ENCODE measurements around the gene HMHB1.

HMHB1 gene

GRCh38 chr5:143812085-143812705 is at the start of gene HMHB1:
Gene HMHB1, plus strand, starts transcription at chr5:143812161.
- no peak for DNase-seq (ENCODE audit: low spot score)

- DNase-seq (ENCODE audit: low spot score): no peak
Observed at GRCh38 chr5:143762636-143763220, 49.2 kb upstream of the HMHB1 start.

DNA sequence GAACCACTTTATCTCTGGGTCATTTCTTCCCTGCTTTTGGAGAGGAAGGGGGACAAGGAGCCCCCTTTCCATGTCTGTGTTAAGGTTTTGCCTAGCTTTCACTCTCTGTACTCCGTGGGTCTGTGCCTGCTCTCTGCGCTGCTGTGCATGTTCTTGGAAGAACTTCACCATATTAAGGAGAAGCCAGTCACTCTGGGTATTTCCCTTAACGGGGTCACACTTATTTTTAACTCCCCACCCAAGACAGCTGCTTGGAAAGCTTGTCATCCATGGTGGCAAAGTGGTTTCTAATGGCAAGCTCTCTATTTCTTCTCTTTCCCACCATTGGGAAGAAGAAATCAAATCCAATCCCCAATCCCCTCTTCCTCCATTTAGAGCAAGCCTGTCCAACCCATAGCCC is 44.8 kb upstream of the HMHB1 start:
- DNase-seq (ENCODE audit: low spot score): no peak

GRCh38 chr5:143769026-143769786 is 42.8 kb upstream of the HMHB1 start:
- no peak for DNase-seq (ENCODE audit: low spot score)

- no peak for DNase-seq (ENCODE audit: low spot score)
Observed at GRCh38 chr5:143770450-143770849, 41.5 kb upstream of the HMHB1 start.

DNA sequence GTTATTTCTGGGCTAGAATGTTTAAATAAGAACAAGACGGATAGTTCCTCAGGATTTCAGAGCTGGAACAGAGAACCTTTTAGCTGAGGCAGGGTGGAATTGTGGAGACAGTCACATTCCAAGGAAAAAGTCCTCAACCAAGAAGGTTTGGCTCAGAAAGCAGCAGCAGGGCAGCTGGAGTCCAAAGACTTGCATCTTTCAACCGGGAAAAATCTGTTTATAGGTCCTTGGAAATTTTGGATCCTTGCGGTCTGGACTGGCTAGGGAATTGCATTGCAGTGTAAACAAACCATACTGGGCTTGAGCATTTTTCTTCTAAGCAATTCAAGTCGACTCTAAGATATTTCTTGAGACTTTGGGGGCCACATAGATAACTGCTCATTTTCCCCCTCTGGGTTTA is 40.8 kb upstream of the HMHB1 start:
- DNase-seq (ENCODE audit: low spot score): no peak

DNA sequence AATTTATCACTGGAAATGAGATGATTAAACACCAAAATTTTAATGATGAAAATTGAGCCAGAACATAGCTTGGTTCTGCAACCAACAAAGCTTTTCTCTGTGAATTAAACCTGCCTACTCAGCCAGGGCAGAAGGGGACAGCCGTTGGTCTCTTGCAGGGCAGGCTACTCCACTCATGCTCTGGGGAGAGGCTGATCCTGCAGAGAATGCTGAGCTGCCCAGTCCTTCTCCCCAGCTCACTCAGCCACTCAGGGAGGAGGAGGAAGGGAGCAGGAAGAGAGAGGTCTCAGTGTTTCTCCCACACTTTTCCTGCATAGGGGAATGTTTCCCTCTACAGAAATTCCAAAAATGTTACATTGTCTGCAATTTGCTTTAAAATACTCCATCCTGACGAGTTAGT is 40.4 kb upstream of the HMHB1 start:
- DNase-seq (ENCODE audit: low spot score): no peak

- no peak for DNase-seq (ENCODE audit: low spot score)
Observed at GRCh38 chr5:143772621-143773020, 39.3 kb upstream of the HMHB1 start.

- no peak for DNase-seq (ENCODE audit: low spot score)
Observed at GRCh38 chr5:143775258-143775657, 36.7 kb upstream of the HMHB1 start.

- DNase-seq (ENCODE audit: low spot score): no peak
Observed at GRCh38 chr5:143776951-143777350, 35.0 kb upstream of the HMHB1 start.

GRCh38 chr5:143779506-143779905 is 32.5 kb upstream of the HMHB1 start:
- no peak for DNase-seq (ENCODE audit: low spot score)

GRCh38 chr5:143781993-143782520 is 29.9 kb upstream of the HMHB1 start:
- DNase-seq (ENCODE audit: low spot score): no peak

GRCh38 chr5:143782588-143783386 is 29.2 kb upstream of the HMHB1 start:
- DNase-seq (ENCODE audit: low spot score): no peak

DNA sequence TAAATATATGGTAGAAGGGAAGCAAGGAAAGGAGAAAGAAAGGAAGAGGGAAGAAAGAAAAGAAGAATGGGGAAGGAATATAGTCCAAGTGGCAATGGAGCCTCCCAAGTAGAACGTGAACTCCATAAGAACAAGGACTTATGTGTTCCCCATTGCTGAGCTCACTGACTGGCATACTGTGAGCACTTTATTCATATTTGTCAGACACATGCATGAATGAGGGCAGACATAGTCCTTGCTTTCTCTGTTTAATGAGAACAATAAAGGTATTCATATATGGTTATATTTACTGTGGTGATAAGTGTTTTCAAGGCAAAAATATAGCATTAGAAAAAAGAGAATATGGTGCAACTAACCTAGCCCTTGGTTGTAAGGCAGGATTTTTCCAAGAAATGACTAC is 23.6 kb upstream of the HMHB1 start:
- DNase-seq (ENCODE audit: low spot score): no peak

GRCh38 chr5:143790457-143791112 is 21.4 kb upstream of the HMHB1 start:
- DNase-seq (ENCODE audit: low spot score): no peak

GRCh38 chr5:143791848-143792731 is 19.9 kb upstream of the HMHB1 start:
- DNase-seq (ENCODE audit: low spot score): no peak

GRCh38 chr5:143793249-143793648 is 18.7 kb upstream of the HMHB1 start:
- DNase-seq (ENCODE audit: low spot score): no peak

- DNase-seq (ENCODE audit: low spot score): no peak
Observed at GRCh38 chr5:143796125-143796524, 15.8 kb upstream of the HMHB1 start.

DNA sequence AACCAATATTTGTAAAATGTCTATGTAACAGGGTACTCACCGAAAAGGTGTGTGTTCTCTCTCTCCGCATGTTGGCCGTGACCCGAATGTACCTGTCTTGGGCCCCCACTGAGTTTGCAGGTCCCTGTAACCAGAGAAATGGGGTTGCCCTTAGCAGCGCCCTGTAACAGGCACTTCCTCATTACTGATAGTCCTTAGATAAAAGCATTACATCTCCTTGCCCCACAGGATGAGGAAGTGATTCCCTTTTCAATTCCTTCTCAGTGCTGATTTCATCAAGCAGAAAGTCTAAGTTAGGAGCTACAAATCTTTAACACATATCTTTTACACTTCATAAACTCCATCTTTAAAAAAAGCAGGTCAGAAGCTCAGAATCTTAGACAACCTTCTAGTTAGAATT is 15.2 kb upstream of the HMHB1 start:
- DNase-seq (ENCODE audit: low spot score): no peak

GRCh38 chr5:143800715-143801114 is 11.2 kb upstream of the HMHB1 start:
- no peak for DNase-seq (ENCODE audit: low spot score)

All from CD4-positive, alpha-beta T cell treated with Interleukin-15 for 4 hours (primary cell).